Occipital lobe (tissue), 3 donors: Measurements from ENCODE around the gene CPPED1. TPM values are rescaled to one million over a fixed set of nuclear protein-coding genes. Genes with fewer than 3 reads are reported as not detected.

ENCODE experiments used
- DNase-seq: peaks from one replicate; lab custom pipeline; 2025; lab: John Stamatoyannopoulos, UW
- small RNA-seq: library from RNA; depleted of rRNA; stranded (forward); fragments of <200 nt; gene quantifications from one replicate; pipeline ENCODE3, GENCODE V24; 2014
- total RNA-seq: library from RNA; depleted of rRNA; stranded (reverse); fragments of >200 nt; gene quantifications from one replicate; pipeline ENCODE4 v1.2.3, GENCODE V29; 2014

The CPPED1 gene
- total RNA-seq, 1 donor from 2014 or later: 6.2 TPM

DNA sequence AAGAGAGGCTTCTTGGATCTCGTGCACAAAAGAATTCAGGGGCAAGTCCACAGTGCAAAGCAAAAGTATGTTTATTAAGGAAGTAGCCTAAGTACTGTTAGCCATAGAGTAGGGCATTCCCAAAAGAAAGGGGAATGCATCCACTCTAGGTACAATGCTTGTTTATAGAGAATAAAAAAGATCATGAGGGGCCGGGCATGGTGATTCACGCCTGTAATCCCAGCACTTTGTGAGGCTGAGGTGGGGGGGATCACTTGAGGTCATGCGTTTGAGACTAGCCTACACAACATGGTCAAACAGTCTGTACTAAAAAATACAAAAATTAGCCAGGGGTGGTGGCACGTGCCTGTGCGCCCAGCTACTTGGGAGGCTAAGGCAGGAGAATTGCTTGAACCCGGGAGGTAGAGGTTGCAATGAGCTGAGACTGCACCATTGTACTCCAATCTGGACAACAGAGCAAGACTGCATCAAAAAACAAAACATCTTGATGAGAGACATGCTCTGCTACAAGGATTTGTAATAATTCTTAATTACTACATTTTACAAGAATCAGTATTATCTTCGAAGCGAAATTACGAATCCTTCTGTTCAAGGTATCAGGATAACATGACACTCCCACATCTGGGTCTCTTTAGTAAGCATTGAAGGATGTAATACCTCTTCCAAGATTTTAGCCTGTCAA lies 191.6 kb downstream of the CPPED1 start:
- no peak for DNase-seq

DNA sequence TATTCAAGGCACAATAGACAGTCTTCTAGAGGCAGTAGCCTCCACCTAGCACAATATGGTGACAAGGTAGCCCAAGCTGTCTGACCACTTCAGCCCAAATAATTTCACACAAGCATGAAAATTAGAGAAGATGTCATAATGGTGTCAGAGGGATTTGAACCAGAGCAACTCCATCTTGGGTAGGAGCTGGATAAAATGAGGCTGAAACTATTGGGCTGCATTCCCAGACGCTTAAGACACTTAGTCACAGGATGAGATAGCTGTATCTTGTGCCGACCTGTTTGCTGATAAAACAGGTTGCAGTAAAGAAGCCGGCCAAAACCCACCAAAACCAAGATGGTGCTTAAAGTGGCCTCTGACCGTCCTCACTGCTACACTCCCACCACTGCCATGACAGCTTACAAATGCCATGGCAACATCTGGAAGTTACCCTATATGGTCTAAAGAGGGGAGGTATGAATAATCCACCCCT lies 192.6 kb downstream of the CPPED1 start:
- no peak for DNase-seq

DNA sequence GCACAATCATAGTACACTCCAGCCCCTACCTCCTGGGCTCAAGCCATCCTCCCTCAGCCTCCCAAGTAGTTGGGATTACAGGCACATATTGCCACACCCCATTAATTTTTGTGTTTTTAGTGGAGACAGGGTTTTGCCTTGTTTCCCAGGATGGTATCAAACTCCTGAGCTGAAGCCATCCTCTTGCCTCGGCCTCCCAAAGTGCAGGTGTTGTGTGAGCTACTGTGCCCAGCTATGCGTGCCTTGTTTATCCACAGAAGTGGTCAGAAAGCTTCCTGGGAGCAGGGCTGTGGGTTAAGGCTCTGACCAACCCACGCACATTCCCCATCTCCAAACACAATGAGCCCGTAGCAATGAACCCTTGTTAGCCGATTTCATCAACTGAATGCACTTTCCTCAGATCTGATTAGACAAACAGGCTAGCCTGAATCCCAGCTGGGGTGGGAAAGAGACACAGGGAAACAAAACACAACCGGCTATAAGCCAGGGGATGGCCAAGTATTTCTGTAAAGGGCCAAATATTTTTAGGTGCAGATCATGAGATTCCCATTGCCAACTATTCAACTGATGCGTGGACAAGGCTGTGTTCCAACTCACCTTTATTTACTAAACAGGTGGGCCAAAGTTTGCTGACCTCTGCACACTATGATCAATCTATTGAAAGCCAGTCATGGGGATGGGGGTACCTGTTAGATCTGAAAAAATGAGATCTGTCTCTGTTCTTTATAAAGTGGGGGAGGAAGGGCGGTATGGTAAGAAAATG lies 193.6 kb downstream of the CPPED1 start:
- DNase-seq: no peak

Small RNA genes within 50 kb of the gene (small RNA-seq; reads per million reads assigned to genes)
- gene MIR4718 (not detected), gene RF00443 (not detected)

Other genes starting within 250 kb of the CPPED1 start
- gene SHISA9, start 97.7 kb upstream of the CPPED1 start, total RNA-seq: 14.7 TPM